ENCODE results near the gene SAMMSON. TPM values are rescaled to one million over a fixed set of nuclear protein-coding genes. Genes with fewer than 3 reads are reported as not detected.

The SAMMSON gene
- polyA plus RNA-seq, 1 of the 3 experiments (the other 2 are of a cell fraction): not detected

DNA sequence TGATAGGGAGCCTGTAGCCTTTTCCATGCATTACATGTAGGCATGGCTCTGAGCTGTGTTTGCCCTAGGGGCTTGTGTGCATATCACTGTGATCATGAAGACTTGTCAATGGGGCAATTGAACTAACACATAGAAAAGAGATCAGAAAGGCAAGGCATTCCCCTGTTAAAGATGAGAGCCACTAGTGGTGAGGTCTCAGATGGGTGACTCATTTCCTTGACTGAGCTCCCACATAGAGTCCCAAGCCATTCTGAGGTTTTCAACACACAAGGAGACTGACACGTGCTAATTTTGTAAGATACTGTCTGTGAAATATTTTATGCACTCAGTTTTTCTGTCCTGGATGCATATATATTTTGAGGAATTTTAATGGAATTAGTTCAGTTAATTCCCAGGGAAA, 53.8 kb downstream of the SAMMSON start:
- H4K20me1 ChIP-seq (ENCODE audit: insufficient read depth): no peaks in the 10 kb centered on the region
- 38% methylated on average over 1 of the region's 1 CpG for WGBS (ENCODE audit: low lambda C conversion rate)
- no peak overlapping the region for H3K9ac ChIP-seq
- H3F3A ChIP-seq (replicated peaks; ENCODE audit: insufficient read depth): no peaks in the 10 kb centered on the region
- H3K9me3 ChIP-seq: no peaks in the 10 kb centered on the region
- no peaks in the 10 kb centered on the region for H3K79me2 ChIP-seq (ENCODE audit: insufficient read depth)
- no peaks in the 10 kb centered on the region for H3K36me3 ChIP-seq (replicated peaks in 1 of 2; ENCODE audit: control insufficient read depth in 1 of 2, insufficient read depth in 2 of 2, low read length in 1 of 2)
- H3K27ac ChIP-seq (ENCODE audit: low read depth in 2 of 2, low read length in 1 of 2): no peak overlapping the region
- no peak for DNase-seq
- H3K9me2 ChIP-seq: no peaks in the 10 kb centered on the region
- H3K4me2 ChIP-seq: no peak overlapping the region
- ChIA-PET CTCF (interaction anchor here (1.3 kb wide), 1 partner anchor 11 kb away, joined by 4 read pairs; no protein-coding TSS in a partner anchor), POLR2A (no interaction called here)
- H3K27me3 ChIP-seq (ENCODE audit: insufficient read depth): no peaks in the 10 kb centered on the region; the same call in 1 of the 2 replicates
- no peak overlapping the region for H3K4me3 ChIP-seq (ENCODE audit: low read depth in 2 of 2, low read length in 1 of 2)
- TF ChIP-seq TEAD4 (IDR thresholded peaks at IDR 0.05; ENCODE audit: borderline replicate concordance, insufficient read depth): no peak
- no peak overlapping the region for H2AFZ ChIP-seq (ENCODE audit: low read depth)
- no peaks in the 10 kb centered on the region for H3K4me1 ChIP-seq (ENCODE audit: control insufficient read depth in 1 of 2, insufficient read depth in 2 of 2, low read depth in 1 of 2, low read length in 1 of 2)

DNA sequence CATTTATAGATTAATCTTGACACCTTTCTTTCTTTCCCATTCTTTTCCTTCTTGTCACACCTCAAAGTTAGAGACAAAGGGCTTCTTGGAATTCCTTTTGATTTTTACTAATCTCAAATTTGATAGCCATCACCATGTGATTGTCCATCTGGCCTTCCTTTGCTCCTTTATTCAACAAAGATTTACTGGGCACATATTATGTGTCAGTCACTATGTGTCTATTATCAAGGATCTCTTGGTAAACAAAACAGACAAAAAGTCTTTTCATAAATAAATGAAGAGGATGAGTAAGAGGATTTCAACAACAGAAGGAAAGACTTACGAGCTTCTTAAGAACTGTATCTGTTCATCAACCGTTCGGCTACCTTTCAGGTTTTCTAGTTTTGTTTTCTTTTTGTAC, 56.5 kb downstream of the SAMMSON start:
- Histone ChIP-seq H3K9ac (no peak overlapping the region), H4K20me1 (ENCODE audit: insufficient read depth) (no peaks in the 10 kb centered on the region), H3K9me3 (no peaks in the 10 kb centered on the region), H3K4me1 (ENCODE audit: control insufficient read depth in 1 of 2, insufficient read depth in 2 of 2, low read depth in 1 of 2, low read length in 1 of 2) (no peaks in the 10 kb centered on the region), H3K36me3 (replicated peaks in 1 of 2; ENCODE audit: control insufficient read depth in 1 of 2, insufficient read depth in 2 of 2, low read length in 1 of 2) (no peaks in the 10 kb centered on the region), H3F3A (replicated peaks; ENCODE audit: insufficient read depth) (no peaks in the 10 kb centered on the region), H3K4me2 (no peak overlapping the region), H3K4me3 (ENCODE audit: low read depth in 2 of 2, low read length in 1 of 2) (no peak overlapping the region), H3K27me3 (ENCODE audit: insufficient read depth) (no peaks in the 10 kb centered on the region; the same call in 1 of the 2 replicates), H3K9me2 (no peaks in the 10 kb centered on the region), H3K79me2 (ENCODE audit: insufficient read depth) (no peaks in the 10 kb centered on the region), H2AFZ (ENCODE audit: low read depth) (no peak overlapping the region), H3K27ac (ENCODE audit: low read depth in 2 of 2, low read length in 1 of 2) (no peak overlapping the region)
- 69% methylated on average over 3 of the region's 3 CpGs for WGBS (ENCODE audit: low lambda C conversion rate)
- ChIA-PET POLR2A (no interaction called here), CTCF (interaction anchor here (1.1 to 1.7 kb wide), 2 partner anchors 8 to 10 kb away, joined by 3 to 11 read pairs; no protein-coding TSS in a partner anchor)
- no peak for TF ChIP-seq EP300 (IDR thresholded peaks at IDR 0.05; ENCODE audit: borderline replicate concordance in 1 of 2, low read depth in 1 of 2, low read length in 1 of 2)
- TF ChIP-seq EZH2phosphoT487 (IDR thresholded peaks at IDR 0.05; ENCODE audit: borderline replicate concordance, low read depth): no peak
- TF ChIP-seq SIN3A (IDR thresholded peaks at IDR 0.05; ENCODE audit: borderline replicate concordance, low read depth, low read length): no peak
- TF ChIP-seq MXI1 (IDR thresholded peaks at IDR 0.05; ENCODE audit: low read depth, low read length): no peak
- no peak for TF ChIP-seq USF1 (IDR thresholded peaks at IDR 0.05; ENCODE audit: borderline replicate concordance, low read depth)
- TF ChIP-seq SMC3 (IDR thresholded peaks at IDR 0.05; ENCODE audit: low read depth, low read length): no peak
- TF ChIP-seq, protein P1, sequence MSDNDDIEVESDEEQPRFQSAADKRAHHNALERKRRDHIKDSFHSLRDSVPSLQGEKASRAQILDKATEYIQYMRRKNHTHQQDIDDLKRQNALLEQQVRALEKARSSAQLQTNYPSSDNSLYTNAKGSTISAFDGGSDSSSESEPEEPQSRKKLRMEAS (IDR thresholded peaks at IDR 0.05; ENCODE audit: low read depth): no peak
- TF ChIP-seq, protein P2, sequence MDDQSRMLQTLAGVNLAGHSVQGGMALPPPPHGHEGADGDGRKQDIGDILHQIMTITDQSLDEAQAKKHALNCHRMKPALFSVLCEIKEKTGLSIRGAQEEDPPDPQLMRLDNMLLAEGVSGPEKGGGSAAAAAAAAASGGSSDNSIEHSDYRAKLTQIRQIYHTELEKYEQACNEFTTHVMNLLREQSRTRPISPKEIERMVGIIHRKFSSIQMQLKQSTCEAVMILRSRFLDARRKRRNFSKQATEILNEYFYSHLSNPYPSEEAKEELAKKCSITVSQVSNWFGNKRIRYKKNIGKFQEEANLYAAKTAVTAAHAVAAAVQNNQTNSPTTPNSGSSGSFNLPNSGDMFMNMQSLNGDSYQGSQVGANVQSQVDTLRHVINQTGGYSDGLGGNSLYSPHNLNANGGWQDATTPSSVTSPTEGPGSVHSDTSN (IDR thresholded peaks at IDR 0.05): no peak
- DNase-seq: no peak

Measured in SK-N-SH (cell line).